Iris pigment epithelial cell (primary cell): ENCODE results near the gene CDH23.

Source experiments
- DNase-seq: peaks from one replicate; pipeline ENCODE4 v3.0.0-alpha.2; 2011; ENCODE audit warnings: low read depth

CDH23 gene

DNA sequence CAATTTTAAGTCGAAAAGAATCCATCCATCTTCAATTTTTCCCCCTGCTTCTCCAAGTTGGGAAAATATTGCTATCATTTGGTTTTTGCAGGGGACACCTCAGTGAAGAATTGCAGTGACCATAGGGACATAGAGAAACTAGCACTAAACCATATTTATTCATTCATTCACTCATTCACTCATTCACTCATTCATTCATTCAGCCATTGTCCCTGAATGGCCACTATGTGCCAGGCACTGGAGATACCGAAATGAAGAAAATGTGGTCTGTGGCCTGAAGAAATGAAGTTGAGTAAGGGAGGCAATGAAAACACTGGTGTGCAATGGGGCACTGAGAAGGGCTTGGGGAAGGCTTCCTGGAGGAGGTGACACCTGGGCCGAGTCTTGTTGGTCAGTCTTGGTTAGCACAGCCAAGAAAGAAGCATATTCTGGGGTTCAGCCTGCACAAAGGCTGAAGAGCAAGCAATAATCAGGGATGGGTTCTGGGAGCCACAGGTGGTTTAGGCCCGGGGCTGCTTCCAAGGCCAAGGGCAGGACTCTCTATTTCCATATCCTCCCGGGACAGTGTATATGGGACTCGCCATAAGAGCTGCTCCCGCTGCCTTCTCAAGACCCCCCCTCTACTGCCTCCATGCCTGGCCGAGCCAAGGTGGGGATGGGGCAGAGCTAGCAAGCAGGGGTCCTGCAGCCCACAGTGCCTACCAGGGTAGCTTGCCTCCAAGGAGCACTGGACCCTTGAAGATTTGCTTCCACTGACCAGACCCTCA lies 348.4 kb downstream of the CDH23 start:
- DNase-seq, result no peak

DNA sequence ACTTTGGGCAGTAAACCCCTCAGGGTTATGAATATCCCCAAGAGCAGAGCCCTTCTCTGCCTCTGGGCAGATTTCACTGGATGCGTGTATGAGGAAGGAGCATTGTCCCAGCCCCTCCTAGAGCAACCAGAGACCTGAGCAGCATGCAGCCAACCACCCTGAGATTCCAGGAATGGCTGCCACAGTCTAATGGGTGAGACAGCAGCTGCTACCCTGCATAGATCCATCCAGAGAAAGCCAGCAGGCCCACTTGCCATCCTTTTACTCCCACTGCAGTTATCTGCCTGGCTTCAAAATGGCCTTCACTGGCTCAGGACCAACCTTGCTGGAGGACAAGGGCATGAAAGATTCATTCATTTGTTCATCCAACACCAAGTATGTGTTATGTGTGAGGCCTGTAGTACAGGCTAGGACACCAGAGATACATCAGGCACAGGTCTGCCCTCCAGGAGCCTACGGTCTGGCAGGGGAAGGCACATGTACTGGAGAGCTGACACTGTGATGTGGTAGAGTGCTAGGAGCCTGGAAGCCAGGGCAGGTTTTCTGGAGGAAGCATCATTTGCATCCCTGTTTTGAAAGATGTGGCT lies 349.0 kb downstream of the CDH23 start:
- DNase-seq, result no peak

DNA sequence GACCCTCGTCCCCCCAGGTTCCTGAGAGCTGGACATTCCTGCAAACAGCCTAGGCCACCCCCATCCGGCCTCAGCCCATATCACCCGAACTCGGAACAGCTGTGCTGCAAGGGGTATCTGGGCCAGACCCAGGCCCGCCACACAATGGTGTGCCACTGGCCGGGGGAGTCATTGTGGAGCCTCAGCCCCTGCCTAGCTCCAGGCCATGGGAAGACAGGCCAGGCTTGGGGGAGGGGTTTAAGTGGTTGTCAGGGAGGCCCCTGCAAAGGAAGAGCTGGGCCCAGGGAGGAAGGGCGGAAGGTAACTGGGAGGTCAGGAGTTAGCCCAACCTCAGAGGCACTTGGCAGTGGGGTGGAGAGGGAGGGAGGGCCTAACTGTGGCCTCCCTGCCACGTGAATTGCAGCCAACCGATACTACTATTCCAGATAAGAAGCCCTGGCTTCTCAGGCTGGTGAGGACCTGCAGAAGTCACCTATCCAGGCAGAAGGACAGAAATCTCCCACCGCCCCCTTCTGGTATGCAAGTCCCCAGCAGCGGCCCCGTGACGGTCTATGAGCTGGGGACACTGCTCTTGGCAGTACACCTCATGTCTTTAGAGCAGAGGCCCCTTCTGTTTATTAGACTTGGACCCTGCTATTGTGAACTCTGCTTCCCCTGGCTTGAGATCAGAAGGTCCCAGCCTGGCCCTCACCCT lies 349.8 kb downstream of the CDH23 start:
- peak; percentile 18 for DNase-seq

- no peak for DNase-seq
Measured at GRCh38 chr10:71747039-71747531, 350.4 kb downstream of the CDH23 start.

DNA sequence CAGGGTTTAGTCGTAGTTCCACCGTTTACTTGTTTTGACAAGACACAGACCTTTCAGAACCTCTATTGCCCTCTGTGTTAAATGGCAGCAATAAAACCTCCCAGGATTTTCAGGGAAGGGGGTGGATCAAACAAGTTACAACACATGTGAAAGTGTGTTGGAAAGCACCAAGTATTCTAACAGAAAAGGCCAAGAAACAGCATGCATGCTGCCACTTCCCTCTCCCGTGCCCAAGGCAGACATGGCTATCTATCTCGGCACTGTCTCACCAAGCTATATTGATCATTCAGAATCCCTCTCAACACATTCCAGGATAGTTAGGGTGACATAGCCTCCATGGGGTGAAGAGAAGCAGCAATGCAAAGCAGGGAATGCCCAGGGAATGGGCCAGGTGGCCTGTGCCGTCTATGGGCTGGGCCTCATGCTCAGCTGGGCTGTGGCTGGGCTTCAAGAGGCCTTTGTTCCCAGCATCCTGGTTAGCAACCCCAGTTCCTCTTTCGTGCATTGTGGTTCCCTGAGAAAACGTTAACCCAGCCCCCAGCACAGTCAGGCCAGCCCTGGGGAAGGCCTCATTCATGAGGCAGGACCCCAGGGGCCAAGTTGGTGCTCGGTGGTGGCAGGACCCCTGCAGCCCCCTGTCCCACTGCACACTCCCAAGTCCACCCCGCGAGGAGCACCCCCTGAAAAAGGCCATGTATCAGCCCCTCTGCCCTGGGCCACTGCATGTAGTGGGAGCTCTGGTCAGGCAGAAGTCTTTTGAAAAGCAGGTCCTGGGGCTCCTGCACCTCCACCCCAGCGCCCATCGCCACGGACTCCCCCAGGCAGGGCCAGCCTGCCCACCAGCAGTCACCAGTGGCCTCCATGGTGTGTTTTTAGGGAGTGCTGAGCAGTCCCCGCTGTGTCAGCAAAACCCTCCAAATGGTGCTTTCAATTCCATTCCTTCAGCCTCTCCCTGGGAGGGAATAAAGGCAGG lies 351.1 kb downstream of the CDH23 start:
- DNase-seq, result no peak

DNA sequence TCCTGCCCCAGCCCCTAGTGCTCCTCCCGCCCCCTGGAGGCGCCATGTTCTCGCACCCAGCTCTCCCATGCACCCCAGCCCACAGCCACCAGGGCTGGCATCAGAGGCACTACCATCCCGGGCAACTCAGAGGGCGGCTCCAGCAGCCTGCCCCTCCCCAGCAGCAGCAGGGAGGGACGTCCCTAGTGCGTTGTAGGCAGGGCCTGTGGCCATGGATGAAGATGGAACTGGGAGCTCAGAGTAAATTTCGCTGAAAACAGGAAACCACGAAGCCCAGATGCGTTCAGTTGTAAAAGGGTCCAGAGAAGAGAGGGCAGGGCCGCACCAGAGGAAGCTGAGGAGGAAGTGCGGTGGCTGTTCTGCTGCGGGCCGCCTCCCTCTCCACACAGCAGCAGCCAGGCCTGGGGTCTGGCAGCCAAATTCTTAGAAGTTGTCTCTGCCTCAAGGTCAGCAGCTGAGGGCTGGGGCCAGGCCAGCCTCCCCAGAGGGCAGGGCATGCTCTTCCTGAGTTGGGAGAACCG lies 352.0 kb downstream of the CDH23 start:
- DNase-seq, result no peak

GRCh38 chr10:71749396-71749795 lies 352.7 kb downstream of the CDH23 start:
- no peak for DNase-seq

DNA sequence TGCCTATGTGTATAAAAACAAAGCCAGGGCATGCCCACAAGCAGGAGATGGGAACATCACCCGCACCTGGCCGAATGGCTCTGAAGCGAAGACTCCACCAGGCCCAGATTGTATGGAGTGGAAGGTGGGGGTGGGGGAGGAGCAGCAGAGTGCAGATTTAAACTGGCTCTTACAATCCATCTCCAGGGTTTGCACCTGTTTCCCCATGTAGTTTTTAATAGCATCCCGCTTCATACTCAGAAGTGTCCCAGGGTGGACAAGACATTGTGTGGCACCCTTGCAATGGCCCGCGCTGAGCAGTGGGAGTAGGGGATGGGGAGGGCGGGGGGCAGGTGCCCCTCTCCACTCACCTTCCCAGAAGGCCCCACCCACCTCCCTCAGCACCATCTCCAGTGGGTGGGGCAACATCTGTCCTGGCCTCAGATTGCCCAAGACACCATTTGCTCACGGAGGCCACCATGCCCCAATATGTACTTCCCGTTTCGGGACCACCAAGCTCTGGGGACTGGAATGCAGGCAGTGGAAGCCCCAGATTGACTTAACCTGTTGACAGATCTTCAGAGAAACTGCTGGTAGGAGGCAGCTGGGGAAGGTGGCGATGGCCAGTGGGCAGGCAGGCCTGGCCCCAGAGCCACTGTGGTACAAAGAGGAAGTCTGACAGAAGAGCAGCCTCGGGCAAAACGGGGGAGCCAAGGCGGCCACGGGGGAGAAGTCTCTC lies 353.6 kb downstream of the CDH23 start:
- DNase-seq, result no peak

DNA sequence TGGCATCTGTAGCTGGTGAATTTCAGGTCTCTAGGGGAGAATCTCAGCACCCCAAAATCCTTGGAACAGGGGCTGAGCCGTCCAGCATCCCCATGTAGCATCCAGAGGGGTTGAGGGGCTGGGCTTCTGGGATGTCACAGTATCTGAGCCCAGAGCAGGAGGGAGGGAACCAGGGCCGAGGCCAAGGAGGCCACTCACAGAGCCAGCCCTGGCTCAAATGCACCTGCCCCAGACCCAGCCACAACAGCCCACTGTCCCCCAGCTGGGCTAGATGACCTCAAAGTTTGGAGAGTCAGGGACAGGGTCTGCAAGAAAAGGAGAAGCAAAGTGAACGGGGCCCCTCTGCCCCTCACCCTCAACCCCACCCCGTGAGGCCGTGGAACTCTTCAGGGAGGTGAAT lies 354.3 kb downstream of the CDH23 start:
- DNase-seq, result no peak

- no peak for DNase-seq
Measured at GRCh38 chr10:71751515-71752224, 354.9 kb downstream of the CDH23 start.

DNA sequence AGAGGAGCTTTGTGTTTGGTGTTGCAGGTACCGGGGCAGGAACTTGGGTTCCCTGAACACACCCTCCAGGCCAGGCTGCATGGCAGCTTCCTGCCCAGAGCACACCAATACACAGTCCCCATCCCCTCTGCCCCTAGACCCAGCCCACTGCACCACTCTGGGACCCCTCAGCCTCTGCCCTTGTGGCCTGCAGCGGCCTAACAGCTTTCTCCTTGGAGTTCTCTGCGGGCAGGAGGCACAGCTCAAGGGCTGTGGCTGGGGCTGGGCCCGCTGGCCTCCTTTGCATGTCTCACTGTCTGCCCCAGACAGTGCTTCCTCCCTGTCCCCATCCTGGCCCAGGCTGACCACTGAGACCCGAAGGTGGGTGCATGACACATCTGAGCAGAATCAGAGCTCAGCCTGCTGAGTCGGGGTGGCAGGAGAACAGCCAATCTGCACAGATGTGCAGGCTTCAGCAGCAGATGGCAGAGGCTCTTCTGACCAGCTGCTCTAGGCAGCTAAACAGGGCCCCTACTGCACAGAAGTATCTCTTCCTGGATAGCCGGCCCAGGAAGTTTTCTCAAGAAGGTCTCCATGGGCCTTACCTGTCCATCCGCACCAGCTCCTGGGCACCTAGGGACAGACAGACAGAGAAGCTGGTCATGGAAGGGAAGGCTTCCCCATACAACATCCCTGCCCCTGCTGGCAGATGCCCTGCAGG lies 355.8 kb downstream of the CDH23 start:
- no peak for DNase-seq

GRCh38 chr10:71753091-71753959 lies 356.6 kb downstream of the CDH23 start:
- no peak for DNase-seq

GRCh38 chr10:71753960-71754505 lies 357.3 kb downstream of the CDH23 start:
- no peak for DNase-seq

DNA sequence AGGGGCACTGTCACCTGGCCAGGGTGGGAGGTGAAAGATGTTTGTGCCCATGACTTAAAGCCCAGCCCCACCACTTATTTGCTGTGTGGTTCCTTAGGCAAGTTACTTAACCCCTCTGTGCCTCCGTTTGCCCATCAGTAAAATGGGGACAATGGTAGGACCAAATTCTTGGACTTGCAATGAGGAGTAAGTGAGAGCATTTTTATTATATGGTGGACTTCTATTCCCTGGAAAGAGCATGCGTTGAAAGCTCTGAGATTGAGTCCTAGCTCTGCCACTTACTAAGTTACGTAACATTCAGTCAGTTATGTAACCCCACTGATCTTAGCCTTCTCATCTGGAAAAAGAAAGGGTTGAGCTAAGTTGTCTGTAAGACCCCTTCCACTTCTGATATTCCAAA lies 357.8 kb downstream of the CDH23 start:
- DNase-seq, result no peak

- DNase-seq, result no peak
Measured at GRCh38 chr10:71755179-71755879, 358.6 kb downstream of the CDH23 start.

DNA sequence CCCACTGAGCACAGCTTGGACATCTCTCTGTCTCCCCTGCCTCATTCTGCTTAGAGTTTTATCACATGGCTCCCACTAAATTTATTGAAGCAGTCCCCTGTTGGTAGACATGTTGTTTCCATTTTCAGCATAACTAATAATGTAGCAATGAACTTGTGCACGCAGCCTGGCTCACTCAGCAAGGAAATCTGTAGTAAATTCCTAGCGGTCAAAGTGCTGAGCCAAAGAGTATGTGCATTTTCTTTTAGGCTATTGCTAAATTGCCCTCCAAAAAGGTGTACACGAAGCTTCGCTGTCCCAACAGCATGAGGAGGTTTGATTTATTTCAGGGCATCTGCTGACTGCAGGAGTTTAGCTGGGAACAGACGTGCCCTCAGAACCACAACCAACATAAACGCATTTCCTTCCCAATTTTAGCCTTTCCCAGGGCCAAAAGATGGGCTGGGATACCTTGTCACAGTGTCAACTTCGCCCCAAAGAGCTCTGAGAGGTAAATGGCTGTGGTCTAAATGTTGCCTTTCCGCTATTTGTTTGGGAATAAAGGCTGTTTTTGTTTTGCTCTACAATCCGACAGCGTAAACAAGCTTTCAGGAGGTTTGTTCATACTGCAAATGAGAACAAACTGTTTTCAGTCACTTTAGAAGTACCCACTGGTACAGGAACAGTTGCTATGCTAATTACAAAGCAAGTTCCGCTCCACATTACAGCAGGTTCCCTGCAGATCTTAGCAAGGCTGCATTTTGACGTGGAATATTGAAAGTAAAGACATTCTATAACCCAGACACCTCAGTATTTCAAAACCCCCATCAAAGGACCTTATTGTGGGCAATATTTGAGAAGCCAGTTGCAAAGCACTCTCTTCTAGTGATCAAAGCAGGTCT lies 359.8 kb downstream of the CDH23 start:
- no peak for DNase-seq

DNA sequence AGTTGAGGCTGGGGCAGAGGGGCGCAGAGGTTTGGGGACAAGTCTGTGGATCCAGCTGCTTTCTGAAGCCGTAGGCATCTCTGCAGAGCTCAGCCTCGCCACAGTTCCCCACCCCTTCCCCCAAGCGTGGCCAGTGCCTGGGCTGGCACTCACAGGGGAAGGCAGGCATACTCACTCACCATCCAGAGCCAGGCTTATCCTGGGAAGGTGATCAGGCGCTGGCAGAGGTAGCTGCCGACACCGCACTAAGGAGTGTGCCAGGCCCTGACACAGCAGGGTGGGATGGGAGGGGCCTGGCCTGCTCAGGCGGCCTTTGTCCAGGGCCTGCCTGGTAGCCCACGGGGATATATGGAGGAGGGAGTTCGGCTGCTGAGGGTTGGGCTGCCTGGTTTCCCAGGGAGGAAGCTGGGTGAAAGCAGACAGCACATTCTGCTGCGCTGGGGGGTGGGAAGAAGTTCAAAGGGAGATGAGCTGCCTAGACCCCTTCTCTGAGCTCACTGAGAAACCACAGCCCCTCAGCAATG lies 360.7 kb downstream of the CDH23 start:
- DNase-seq, result no peak
